Inferior parietal cortex (tissue), 1 donor: Measurements from ENCODE around the gene GPR176.
"Not testable (repeated sequence)": the region's sequence is repeated elsewhere in the genome, so short reads cannot be mapped to it uniquely, and the experiment has no call there.

ENCODE experiments used
- DNase-seq: peaks from one replicate; pipeline ENCODE4 v3.0.0-alpha.2; 2016; ENCODE audit errors: extremely low spot score

The GPR176 gene

GRCh38 chr15:39935241-39935640, 15.2 kb upstream of the GPR176 start:
- no peak for DNase-seq

- DNase-seq, result peak; percentile 45
Measured at GRCh38 chr15:39934397-39935071, 14.5 kb upstream of the GPR176 start.

GRCh38 chr15:39931615-39932014, 11.5 kb upstream of the GPR176 start:
- DNase-seq, result no peak

- no peak for DNase-seq
Measured at GRCh38 chr15:39926526-39926925, 6.5 kb upstream of the GPR176 start.

GRCh38 chr15:39925112-39925842, 5.2 kb upstream of the GPR176 start:
- no peak for DNase-seq

GRCh38 chr15:39924437-39924836, 4.4 kb upstream of the GPR176 start:
- no peak for DNase-seq

GRCh38 chr15:39922462-39923092, 2.5 kb upstream of the GPR176 start:
- DNase-seq, result peak; percentile 32

GRCh38 chr15:39921274-39921638, 1.2 kb upstream of the GPR176 start:
- DNase-seq, result no peak

- DNase-seq, result peak; percentile 74
Measured at GRCh38 chr15:39920510-39921273, 626 bp upstream of the GPR176 start.

GRCh38 chr15:39919411-39919747, 687 bp downstream of the GPR176 start:
- no peak for DNase-seq

GRCh38 chr15:39918688-39919385, 1.2 kb downstream of the GPR176 start:
- DNase-seq, result no peak

GRCh38 chr15:39914977-39915376, 5.1 kb downstream of the GPR176 start:
- no peak for DNase-seq

GRCh38 chr15:39909007-39909406, 11.1 kb downstream of the GPR176 start:
- no peak for DNase-seq

- DNase-seq, result no peak
Measured at GRCh38 chr15:39908186-39908585, 11.9 kb downstream of the GPR176 start.

GRCh38 chr15:39907216-39907615, 12.8 kb downstream of the GPR176 start:
- DNase-seq, result no peak

- no peak for DNase-seq
Measured at GRCh38 chr15:39904115-39904514, 16.0 kb downstream of the GPR176 start.

- DNase-seq, result no peak
Measured at GRCh38 chr15:39898317-39898716, 21.7 kb downstream of the GPR176 start.

GRCh38 chr15:39896846-39897245, 23.2 kb downstream of the GPR176 start:
- DNase-seq, result no peak

GRCh38 chr15:39896101-39896500, 24.0 kb downstream of the GPR176 start:
- DNase-seq, result no peak

- not testable (repeated sequence) for DNase-seq
Measured at GRCh38 chr15:39893051-39893450, 27.0 kb downstream of the GPR176 start.

- DNase-seq, result no peak
Measured at GRCh38 chr15:39892418-39892817, 27.6 kb downstream of the GPR176 start.

- DNase-seq, result no peak
Measured at GRCh38 chr15:39890621-39891020, 29.4 kb downstream of the GPR176 start.
